DND-41 (cell line): Measurements from ENCODE around the gene APPL2.

Source experiments
- CTCF ChIP-seq: IDR thresholded peaks from 2 replicates; pipeline ENCODE4 v1.5.1; 2012; ENCODE audit warnings: borderline replicate concordance, low read length, moderate library complexity, mild to moderate bottlenecking; ENCODE audit not compliant: poor library complexity, severe bottlenecking; ENCODE audit errors: extremely low read depth
- EZH2 ChIP-seq: IDR thresholded peaks from 3 replicates; pipeline ENCODE4 v1.6.1; 2012; ENCODE audit warnings: borderline replicate concordance, low read depth, mild to moderate bottlenecking, moderate library complexity, low read length, inconsistent platforms; ENCODE audit not compliant: severe bottlenecking

DNA sequence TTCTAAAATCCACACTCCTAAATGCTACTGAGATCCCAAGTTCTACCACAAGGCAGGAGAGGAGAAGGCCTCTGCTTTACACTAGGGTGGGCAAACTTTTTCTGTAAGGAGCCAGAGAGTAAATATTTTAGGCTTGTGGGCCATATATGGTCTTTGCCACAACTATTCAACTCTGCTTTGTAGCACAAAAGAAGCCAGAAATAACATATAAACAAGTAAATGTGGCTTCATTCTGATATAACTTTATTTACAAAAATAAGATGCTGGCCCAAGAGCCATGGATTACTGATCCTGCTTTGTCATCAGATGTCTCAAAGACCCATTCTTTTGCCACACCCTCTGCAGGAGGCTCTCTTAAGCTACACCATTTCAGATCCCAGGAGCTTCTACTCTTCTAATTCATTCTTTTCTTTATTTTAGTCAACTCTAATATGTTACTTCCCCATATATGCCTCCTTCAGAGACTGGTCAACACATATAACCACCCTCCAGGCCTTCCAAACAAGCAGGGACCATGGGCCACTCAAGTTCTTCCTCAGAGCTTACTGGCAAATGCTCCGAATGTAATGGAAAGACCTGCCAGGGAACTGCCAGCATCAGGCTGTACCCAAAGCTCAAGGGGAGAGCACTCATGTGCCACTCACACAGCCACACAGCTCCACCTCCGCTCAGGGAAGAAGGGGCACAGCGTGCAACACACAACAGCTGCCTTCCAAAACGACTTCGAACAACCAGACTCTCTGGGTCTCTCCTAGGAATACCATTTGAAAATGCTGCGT is 15.6 kb downstream of the APPL2 start:
- TF ChIP-seq CTCF (no peak), EZH2 (no peak)
